OCI-LY3 (cell line): ENCODE results near the gene ASB7.

Experiments
- H2AFZ ChIP-seq: fragments of 200-600, 300-600 bp; shearing (Covaris generic); 2 replicates; pipeline ENCODE4 v1.6.0; 2014; ENCODE audit warnings: antibody characterized with exemption, low read depth, low read length
- H3K27ac ChIP-seq: fragments of 200-600, 300-600 bp; sonication (generic); 2 replicates; pipeline ENCODE4 v1.5.1; 2014; ENCODE audit warnings: mild to moderate bottlenecking, low read length, moderate library complexity, mixed read lengths
- H3K27me3 ChIP-seq: fragments of 200-600, 300-600 bp; sonication (generic); 2 replicates; pipeline ENCODE4 v1.6.1; 2014; ENCODE audit warnings: low read depth, low read length, mixed read lengths
- H3K36me3 ChIP-seq: fragments of 200-600, 300-600 bp; sonication (generic); replicated peaks from 2 replicates; pipeline ENCODE3; 2014; ENCODE audit warnings: low read depth, low read length, mixed read lengths
- H3K4me1 ChIP-seq: fragments of 300-600, 200-600 bp; sonication (generic); 2 replicates; pipeline ENCODE4 v1.6.1; 2014; ENCODE audit warnings: low read length, mixed read lengths
- H3K4me2 ChIP-seq: fragments of 200-600, 300-600 bp; sonication (generic); 2 replicates; pipeline ENCODE4 v1.6.1; 2014; ENCODE audit warnings: low read length, mixed read lengths
- H3K4me3 ChIP-seq: fragments of 300-600, 200-600 bp; sonication (generic); 2 replicates; pipeline ENCODE4 v1.5.1; 2014; ENCODE audit warnings: antibody characterized with exemption, mild to moderate bottlenecking, low read length, moderate library complexity
- H3K79me2 ChIP-seq: fragments of 300-600, 200-600 bp; shearing (Covaris generic); 2 replicates; pipeline ENCODE4 v1.6.1; 2014; ENCODE audit warnings: mild to moderate bottlenecking, low read length, mixed read lengths
- H3K9ac ChIP-seq: fragments of 300-600, 200-600 bp; shearing (Covaris generic); 2 replicates; pipeline ENCODE4 v1.6.0; 2014; ENCODE audit warnings: mild to moderate bottlenecking, low read length, moderate library complexity
- H3K9me3 ChIP-seq: fragments of 200-600, 300-600 bp; shearing (Covaris generic); 2 replicates; pipeline ENCODE4 v1.6.1; 2014; ENCODE audit warnings: low read length, mixed read lengths; ENCODE audit not compliant: insufficient read depth
- H4K20me1 ChIP-seq: fragments of 200-600, 300-600 bp; sonication (generic); 2 replicates; pipeline ENCODE4 v1.6.1; 2016; ENCODE audit warnings: low read length, mixed read lengths; ENCODE audit not compliant: insufficient read depth
- EZH2phosphoT487 ChIP-seq: fragments of 200-600 bp; shearing (Covaris generic); IDR thresholded peaks from 2 replicates; pipeline ENCODE4 v1.6.1; 2018; ENCODE audit warnings: antibody characterized with exemption, mixed run types, low read depth
- TF ChIP-seq, protein P1 (sequence below): fragments of 200-600, 300-600 bp; sonication (generic); IDR thresholded peaks from 2 replicates; pipeline ENCODE4 v1.5.1; 2014; ENCODE audit warnings: antibody characterized with exemption, low read length, low read depth

ASB7 gene

DNA sequence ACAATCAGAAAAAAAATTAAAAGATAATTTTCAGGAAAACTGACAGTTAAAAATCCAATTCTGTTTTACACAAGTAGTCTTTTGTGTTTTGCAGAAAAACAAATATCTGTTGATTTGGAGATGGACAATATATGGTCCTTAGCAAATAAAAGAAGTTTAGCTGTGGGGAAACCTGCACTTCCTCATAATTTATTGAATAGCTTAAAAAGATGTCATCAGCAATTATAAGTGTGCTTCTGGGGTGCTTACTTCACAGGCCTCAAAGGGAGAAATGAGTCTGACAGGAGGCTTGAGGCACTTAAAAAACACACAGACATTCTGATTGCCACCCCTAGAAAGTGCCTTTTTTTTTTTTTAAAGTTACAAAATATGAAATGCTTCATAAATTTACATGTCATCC lies 42.1 kb upstream of the ASB7 start:
- Histone ChIP-seq H3K36me3 (no peaks in the 10 kb centered on the region), H3K4me2 (no peak overlapping the region), H3K79me2 (no peaks in the 10 kb centered on the region), H2AFZ (no peak overlapping the region), H3K27ac (no peak overlapping the region), H3K27me3 (no peaks in the 10 kb centered on the region), H3K9me3 (no peaks in the 10 kb centered on the region), H4K20me1 (no peaks in the 10 kb centered on the region), H3K4me1 (no peaks in the 10 kb centered on the region), H3K4me3 (no peak overlapping the region), H3K9ac (no peak overlapping the region)
- TF ChIP-seq, protein P1, sequence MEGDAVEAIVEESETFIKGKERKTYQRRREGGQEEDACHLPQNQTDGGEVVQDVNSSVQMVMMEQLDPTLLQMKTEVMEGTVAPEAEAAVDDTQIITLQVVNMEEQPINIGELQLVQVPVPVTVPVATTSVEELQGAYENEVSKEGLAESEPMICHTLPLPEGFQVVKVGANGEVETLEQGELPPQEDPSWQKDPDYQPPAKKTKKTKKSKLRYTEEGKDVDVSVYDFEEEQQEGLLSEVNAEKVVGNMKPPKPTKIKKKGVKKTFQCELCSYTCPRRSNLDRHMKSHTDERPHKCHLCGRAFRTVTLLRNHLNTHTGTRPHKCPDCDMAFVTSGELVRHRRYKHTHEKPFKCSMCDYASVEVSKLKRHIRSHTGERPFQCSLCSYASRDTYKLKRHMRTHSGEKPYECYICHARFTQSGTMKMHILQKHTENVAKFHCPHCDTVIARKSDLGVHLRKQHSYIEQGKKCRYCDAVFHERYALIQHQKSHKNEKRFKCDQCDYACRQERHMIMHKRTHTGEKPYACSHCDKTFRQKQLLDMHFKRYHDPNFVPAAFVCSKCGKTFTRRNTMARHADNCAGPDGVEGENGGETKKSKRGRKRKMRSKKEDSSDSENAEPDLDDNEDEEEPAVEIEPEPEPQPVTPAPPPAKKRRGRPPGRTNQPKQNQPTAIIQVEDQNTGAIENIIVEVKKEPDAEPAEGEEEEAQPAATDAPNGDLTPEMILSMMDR = no peak
- no peak for TF ChIP-seq EZH2phosphoT487

- peaks cover 9% of the 10 kb centered on the region for H3K36me3 ChIP-seq
- H3K4me2 ChIP-seq = no peak overlapping the region
- H3K79me2 ChIP-seq = no peaks in the 10 kb centered on the region
- no peak overlapping the region for H2AFZ ChIP-seq
- H4K20me1 ChIP-seq = no peaks in the 10 kb centered on the region
- no peak for TF ChIP-seq EZH2phosphoT487
- TF ChIP-seq, protein P1 = no peak
- no peaks in the 10 kb centered on the region for H3K9me3 ChIP-seq
- no peak overlapping the region for H3K27ac ChIP-seq
- H3K27me3 ChIP-seq = no peaks in the 10 kb centered on the region
- H3K4me1 ChIP-seq = no peaks in the 10 kb centered on the region
- H3K9ac ChIP-seq = no peak overlapping the region
- no peak overlapping the region for H3K4me3 ChIP-seq
These were observed 36.8 kb upstream of the ASB7 start for GRCh38 chr15:100565591-100565990.

GRCh38 chr15:100566850-100567628 lies 35.4 kb upstream of the ASB7 start:
- no peaks in the 10 kb centered on the region for H3K4me1 ChIP-seq
- no peaks in the 10 kb centered on the region for H3K27me3 ChIP-seq
- no peak for TF ChIP-seq EZH2phosphoT487
- TF ChIP-seq, protein P1 = no peak
- no peak overlapping the region for H3K4me3 ChIP-seq
- no peaks in the 10 kb centered on the region for H3K79me2 ChIP-seq
- no peaks in the 10 kb centered on the region for H4K20me1 ChIP-seq
- H3K9me3 ChIP-seq = no peaks in the 10 kb centered on the region
- H3K27ac ChIP-seq = no peak overlapping the region
- H3K4me2 ChIP-seq = no peak overlapping the region
- H3K9ac ChIP-seq = no peak overlapping the region
- no peak overlapping the region for H2AFZ ChIP-seq
- peaks cover 21% of the 10 kb centered on the region for H3K36me3 ChIP-seq

- Histone ChIP-seq H3K4me1 (no peaks in the 10 kb centered on the region), H3K9ac (no peak overlapping the region), H3K36me3 (peaks cover 27% of the 10 kb centered on the region), H3K4me3 (no peak overlapping the region), H3K4me2 (no peak overlapping the region), H3K79me2 (no peaks in the 10 kb centered on the region), H3K9me3 (no peaks in the 10 kb centered on the region), H4K20me1 (no peaks in the 10 kb centered on the region), H2AFZ (no peak overlapping the region), H3K27me3 (no peaks in the 10 kb centered on the region), H3K27ac (no peak overlapping the region)
- no peak for TF ChIP-seq EZH2phosphoT487
- TF ChIP-seq, protein P1 = no peak
These were observed 33.0 kb upstream of the ASB7 start for GRCh38 chr15:100569391-100569790.
